Measurements from ENCODE around the gene TBXT.
"Not testable (repeated sequence)": the region's sequence is repeated elsewhere in the genome, so short reads cannot be mapped to it uniquely, and the experiment has no call there.

The TBXT gene

DNA sequence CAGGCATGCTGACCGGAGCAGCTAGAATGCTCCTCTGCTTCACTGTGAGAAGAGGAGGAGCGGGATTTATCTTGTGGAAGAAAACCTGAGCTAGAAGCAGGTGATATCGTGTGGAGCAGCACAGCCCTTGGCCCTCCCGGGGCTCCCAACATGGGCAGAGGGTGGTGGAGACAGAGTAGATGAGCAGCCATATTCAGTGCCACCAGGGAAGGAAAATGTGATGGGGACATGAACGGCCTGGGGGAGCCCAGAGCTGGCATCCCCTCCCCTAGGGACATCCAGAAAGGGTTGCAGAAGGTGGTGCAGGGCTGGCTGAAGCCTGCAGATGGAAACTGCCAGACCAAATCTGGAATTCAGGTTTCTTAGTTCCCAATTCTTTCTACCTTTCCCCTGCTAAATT lies 24.9 kb upstream of the TBXT start:
- H3K4me3 ChIP-seq (ENCODE audit: low read depth, low read length), result no peak overlapping the region
- TF ChIP-seq, protein P1, sequence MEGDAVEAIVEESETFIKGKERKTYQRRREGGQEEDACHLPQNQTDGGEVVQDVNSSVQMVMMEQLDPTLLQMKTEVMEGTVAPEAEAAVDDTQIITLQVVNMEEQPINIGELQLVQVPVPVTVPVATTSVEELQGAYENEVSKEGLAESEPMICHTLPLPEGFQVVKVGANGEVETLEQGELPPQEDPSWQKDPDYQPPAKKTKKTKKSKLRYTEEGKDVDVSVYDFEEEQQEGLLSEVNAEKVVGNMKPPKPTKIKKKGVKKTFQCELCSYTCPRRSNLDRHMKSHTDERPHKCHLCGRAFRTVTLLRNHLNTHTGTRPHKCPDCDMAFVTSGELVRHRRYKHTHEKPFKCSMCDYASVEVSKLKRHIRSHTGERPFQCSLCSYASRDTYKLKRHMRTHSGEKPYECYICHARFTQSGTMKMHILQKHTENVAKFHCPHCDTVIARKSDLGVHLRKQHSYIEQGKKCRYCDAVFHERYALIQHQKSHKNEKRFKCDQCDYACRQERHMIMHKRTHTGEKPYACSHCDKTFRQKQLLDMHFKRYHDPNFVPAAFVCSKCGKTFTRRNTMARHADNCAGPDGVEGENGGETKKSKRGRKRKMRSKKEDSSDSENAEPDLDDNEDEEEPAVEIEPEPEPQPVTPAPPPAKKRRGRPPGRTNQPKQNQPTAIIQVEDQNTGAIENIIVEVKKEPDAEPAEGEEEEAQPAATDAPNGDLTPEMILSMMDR (IDR thresholded peaks at IDR 0.05; ENCODE audit: low read depth, low read length), result no peak
- no peak for DNase-seq (ENCODE audit: low read depth, low spot score)
- in situ Hi-C loops (cut with HindIII; ENCODE audit: low sequenced_read_pairs), result no loop called here

DNA sequence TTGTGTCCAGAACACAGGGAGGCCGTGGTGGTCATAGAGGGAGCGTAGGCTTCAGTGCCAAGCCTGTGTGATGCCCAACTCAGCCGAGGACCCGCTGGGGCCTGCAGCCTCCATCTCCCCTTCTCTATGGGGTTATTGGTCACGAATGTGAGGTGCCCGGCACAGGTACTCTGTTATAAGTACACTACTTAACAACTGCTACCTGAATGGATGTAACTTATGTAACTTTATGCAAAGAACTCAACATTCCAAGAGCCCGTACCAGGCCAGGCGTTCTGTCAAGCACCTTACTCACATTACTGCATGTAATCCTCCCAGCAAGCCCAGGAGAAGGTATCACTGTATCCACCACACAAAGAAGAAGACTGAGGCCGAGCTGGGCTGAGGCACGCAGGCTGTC lies 24.5 kb upstream of the TBXT start:
- DNase-seq (ENCODE audit: low read depth, low spot score), result no peak
- TF ChIP-seq, protein P1 (IDR thresholded peaks at IDR 0.05; ENCODE audit: low read depth, low read length), result no peak
- H3K4me3 ChIP-seq (ENCODE audit: low read depth, low read length), result no peak overlapping the region
- in situ Hi-C loops (cut with HindIII; ENCODE audit: low sequenced_read_pairs), result no loop called here

DNA sequence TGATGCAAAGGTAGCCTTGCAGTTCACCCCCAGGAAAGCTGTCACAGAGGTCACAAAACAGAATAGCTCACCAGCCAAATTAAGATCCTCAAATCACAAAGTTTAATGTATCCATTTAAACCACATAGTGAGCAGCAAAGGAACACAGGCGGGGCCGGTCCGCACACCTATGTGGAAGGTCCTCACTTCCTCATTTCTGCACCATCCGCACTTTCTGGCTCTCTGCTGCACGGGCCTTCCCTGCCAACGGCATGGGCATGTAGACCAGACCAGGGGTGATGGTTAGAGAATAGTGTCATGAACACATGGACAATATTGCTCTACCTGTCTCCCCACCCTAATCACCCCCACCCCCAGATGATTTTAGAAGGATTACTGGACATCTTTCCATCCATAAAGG lies 12.1 kb upstream of the TBXT start:
- H3K4me3 ChIP-seq (ENCODE audit: low read depth, low read length), result no peak overlapping the region
- DNase-seq (ENCODE audit: low read depth, low spot score), result no peak
- TF ChIP-seq, protein P1 (IDR thresholded peaks at IDR 0.05; ENCODE audit: low read depth, low read length), result no peak
- in situ Hi-C loops (cut with HindIII; ENCODE audit: low sequenced_read_pairs), result no loop called here

- in situ Hi-C loops (cut with HindIII; ENCODE audit: low sequenced_read_pairs), result no loop called here
- no peak for DNase-seq (ENCODE audit: low read depth, low spot score)
- H3K4me3 ChIP-seq (ENCODE audit: low read depth, low read length), result no peak overlapping the region
- TF ChIP-seq, protein P1 (IDR thresholded peaks at IDR 0.05; ENCODE audit: low read depth, low read length), result no peak
Measured at GRCh38 chr6:166176106-166176505, 8.5 kb upstream of the TBXT start.

DNA sequence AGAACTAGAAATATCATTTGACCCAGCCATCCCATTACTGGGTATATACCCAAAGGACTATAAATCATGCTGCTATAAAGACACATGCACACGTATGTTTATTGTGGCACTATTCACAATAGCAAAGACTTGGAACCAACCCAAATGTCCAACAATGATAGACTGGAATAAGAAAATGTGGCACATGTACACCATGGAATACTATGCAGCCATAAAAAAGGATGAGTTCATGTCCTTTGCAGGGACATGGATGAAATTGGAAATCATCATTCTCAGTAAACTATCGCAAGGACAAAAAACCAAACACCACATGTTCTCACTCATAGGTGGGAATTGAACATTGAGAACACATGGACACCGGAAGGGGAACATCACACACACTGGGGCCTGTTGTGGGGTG lies 7.4 kb upstream of the TBXT start:
- DNase-seq (ENCODE audit: low read depth, low spot score); in situ Hi-C loops (cut with HindIII; ENCODE audit: low sequenced_read_pairs); H3K4me3 ChIP-seq (ENCODE audit: low read depth, low read length): not testable (repeated sequence)

GRCh38 chr6:166174031-166174430 lies 6.4 kb upstream of the TBXT start:
- in situ Hi-C loops (cut with HindIII; ENCODE audit: low sequenced_read_pairs), result no loop called here

DNA sequence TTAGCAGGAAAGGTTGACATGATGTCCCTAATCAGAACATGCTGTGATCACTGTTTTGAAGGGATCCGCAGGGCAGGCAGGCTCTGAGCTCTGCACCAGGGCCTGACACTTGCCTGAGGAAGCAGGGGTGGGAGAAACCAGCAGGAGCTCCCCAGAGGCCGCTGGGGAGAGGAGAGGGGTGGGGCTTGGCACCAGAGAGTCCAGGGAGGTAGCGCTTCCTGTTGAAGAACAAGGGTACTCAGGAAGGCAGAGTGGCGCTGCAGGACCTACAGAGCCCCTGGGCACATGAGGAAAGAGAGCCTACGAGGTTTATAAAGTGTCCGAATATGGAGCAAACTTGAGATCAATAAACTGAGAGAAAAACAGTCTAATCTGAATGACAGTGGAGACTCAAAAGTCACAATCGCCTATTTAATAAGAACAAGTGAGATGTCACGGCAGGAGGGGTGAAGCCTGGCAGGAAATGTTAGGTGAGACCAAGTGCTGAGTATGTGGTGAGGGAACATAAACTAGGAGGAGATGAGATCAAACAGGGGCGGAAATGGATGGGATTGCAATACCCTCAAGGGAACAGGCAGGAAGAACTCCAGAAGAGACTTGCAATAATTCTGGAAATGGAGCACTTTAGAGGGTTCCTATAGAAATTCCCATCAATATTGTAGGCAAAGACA lies 5.8 kb upstream of the TBXT start:
- TF ChIP-seq, protein P1 (IDR thresholded peaks at IDR 0.05; ENCODE audit: low read depth, low read length), result no peak
- in situ Hi-C loops (cut with HindIII; ENCODE audit: low sequenced_read_pairs), result no loop called here
- H3K4me3 ChIP-seq (ENCODE audit: low read depth, low read length), result no peak overlapping the region
- DNase-seq (ENCODE audit: low read depth, low spot score), result no peak

More at GRCh38 chr6:166174031-166174430, 6.4 kb upstream of the TBXT start:
- DNase-seq (ENCODE audit: low read depth, low spot score), result no peak
- H3K4me3 ChIP-seq (ENCODE audit: low read depth, low read length), result no peak overlapping the region
- TF ChIP-seq, protein P1 (IDR thresholded peaks at IDR 0.05; ENCODE audit: low read depth, low read length), result no peak

All from astrocyte of the spinal cord (primary cell).